ENCODE data around the gene CD40.

DNA sequence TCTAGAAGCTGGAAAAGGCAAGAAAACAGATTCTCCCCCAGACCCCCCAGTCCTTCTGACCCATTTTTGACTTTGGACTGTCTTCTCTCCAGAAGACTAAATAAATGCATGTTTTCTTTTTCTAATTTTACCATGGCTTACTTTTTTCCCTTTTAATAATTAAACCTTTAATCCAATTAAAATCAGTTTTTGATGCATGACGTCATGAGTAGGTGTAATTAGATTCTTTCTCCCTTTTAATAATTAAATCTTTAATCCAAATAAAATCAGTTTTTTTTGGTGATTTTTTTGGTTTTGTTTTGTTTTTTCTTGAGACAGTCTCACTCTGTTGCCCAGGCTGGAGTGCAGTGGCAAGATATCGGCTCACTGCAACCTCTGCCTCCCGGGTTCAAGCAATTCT, 15.2 kb upstream of the CD40 start:
- TF ChIP-seq, protein P1, sequence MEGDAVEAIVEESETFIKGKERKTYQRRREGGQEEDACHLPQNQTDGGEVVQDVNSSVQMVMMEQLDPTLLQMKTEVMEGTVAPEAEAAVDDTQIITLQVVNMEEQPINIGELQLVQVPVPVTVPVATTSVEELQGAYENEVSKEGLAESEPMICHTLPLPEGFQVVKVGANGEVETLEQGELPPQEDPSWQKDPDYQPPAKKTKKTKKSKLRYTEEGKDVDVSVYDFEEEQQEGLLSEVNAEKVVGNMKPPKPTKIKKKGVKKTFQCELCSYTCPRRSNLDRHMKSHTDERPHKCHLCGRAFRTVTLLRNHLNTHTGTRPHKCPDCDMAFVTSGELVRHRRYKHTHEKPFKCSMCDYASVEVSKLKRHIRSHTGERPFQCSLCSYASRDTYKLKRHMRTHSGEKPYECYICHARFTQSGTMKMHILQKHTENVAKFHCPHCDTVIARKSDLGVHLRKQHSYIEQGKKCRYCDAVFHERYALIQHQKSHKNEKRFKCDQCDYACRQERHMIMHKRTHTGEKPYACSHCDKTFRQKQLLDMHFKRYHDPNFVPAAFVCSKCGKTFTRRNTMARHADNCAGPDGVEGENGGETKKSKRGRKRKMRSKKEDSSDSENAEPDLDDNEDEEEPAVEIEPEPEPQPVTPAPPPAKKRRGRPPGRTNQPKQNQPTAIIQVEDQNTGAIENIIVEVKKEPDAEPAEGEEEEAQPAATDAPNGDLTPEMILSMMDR (IDR thresholded peaks at IDR 0.05) = no peak
- no peak for TF ChIP-seq POLR2A (IDR thresholded peaks at IDR 0.05)

All from testis (tissue), 2 donors.